Measurements from ENCODE around the gene JARID2. TPM values are rescaled to one million over a fixed set of nuclear protein-coding genes. Genes with fewer than 3 reads are reported as not detected.
"Not testable (repeated sequence)": the region's sequence is repeated elsewhere in the genome, so short reads cannot be mapped to it uniquely, and the experiment has no call there.

Gene JARID2
- total and polyA plus RNA-seq, 10 of the 15 experiments (the other 5 are each of a cell fraction or from before 2014, with no cell fraction given): 4.2 to 21.6 (median 11.7) TPM

- FAIRE-seq (no peak), DNase-seq (ENCODE audit: low read depth, low spot score) (no peak), ATAC-seq (no peak)
- RAD21 ChIA-PET (ENCODE audit: unreplicated experiment): no interaction called here
- WGBS (ENCODE audit: insufficient coverage, insufficient replicate concordance, low lambda C conversion rate, missing lambda C conversion rate): 93% methylated on average over 9 of the region's 9 CpGs
- H3K36me3 ChIP-seq (ENCODE audit: control insufficient read depth in 2 of 2, insufficient read depth in 2 of 2, low read length in 1 of 2): no peaks in the 10 kb centered on the region; a peak in 1 of 4 replicates
- intact Hi-C loops (cut with micrococcal nuclease; ENCODE audit: unreplicated experiment) (no loop called here), in situ Hi-C loops (cut with MboI) (no loop called here)
- H3K9me3 ChIP-seq (replicated peaks; ENCODE audit: control insufficient read depth, insufficient read depth, low read length): peaks cover 3% of the 10 kb centered on the region; the same call in 2 of the 3 replicates
- no peaks in the 10 kb centered on the region for H3K79me2 ChIP-seq (ENCODE audit: control insufficient read depth, insufficient read depth, low read length)
- no TSS peak for BruUV-seq (replicated peaks)
- SMC1A ChIA-PET (ENCODE audit: uncharacterized antibody, unreplicated experiment): interaction anchor here (1.3 kb wide), 1 partner anchor 25 kb away, joined by 3 read pairs; no protein-coding TSS in a partner anchor
- no peak overlapping the region for H2AFZ ChIP-seq (ENCODE audit: control insufficient read depth, low read depth, low read length)
- H3K4me3 ChIP-seq: no peak overlapping the region
- no peak overlapping the region for H3K9ac ChIP-seq (ENCODE audit: control insufficient read depth, insufficient read depth, low read length)
- H3K27me3 ChIP-seq (replicated peaks in 1 of 2; ENCODE audit: control insufficient read depth in 2 of 2, insufficient read depth in 2 of 2, low read length in 1 of 2): no peaks in the 10 kb centered on the region
- H3K4me2 ChIP-seq (ENCODE audit: control insufficient read depth, insufficient read depth): no peak overlapping the region
- TF ChIP-seq NR2F1 (conservative IDR thresholded peaks at IDR 0.05): no peak
- CTCF ChIA-PET: interaction anchor here (0.7 to 1.0 kb wide), 2 partner anchors 19 to 48 kb away, joined by 3 to 4 read pairs; no protein-coding TSS in a partner anchor
- no peak overlapping the region for H3K27ac ChIP-seq (ENCODE audit: control insufficient read depth, insufficient read depth)
- POLR2A ChIA-PET: no interaction called here
- H3K4me1 ChIP-seq (ENCODE audit: control insufficient read depth, insufficient read depth, low read length): no peaks in the 10 kb centered on the region
- no peaks in the 10 kb centered on the region for H4K20me1 ChIP-seq (ENCODE audit: control insufficient read depth, insufficient read depth)
Measured at GRCh38 chr6:15538766-15539495, 293.1 kb downstream of the JARID2 start.

GRCh38 chr6:15539722-15540270, 293.9 kb downstream of the JARID2 start:
- BruUV-seq (replicated peaks): no TSS peak
- no peak overlapping the region for H3K4me2 ChIP-seq (ENCODE audit: control insufficient read depth, insufficient read depth)
- ATAC-seq (no peak), FAIRE-seq (no peak), DNase-seq (ENCODE audit: low read depth, low spot score) (no peak)
- ChIA-PET RAD21 (ENCODE audit: unreplicated experiment) (no interaction called here), CTCF (interaction anchor here (0.7 to 1.6 kb wide), 2 partner anchors 20 to 84 kb away, joined by 4 to 6 read pairs; no protein-coding TSS in a partner anchor), POLR2A (no interaction called here), SMC1A (ENCODE audit: uncharacterized antibody, unreplicated experiment) (interaction anchor here (1.2 to 2.4 kb wide), 5 partner anchors 9 to 702 kb away, joined by 3 to 10 read pairs (median 3); no protein-coding TSS in a partner anchor)
- H3K27me3 ChIP-seq (replicated peaks in 1 of 2; ENCODE audit: control insufficient read depth in 2 of 2, insufficient read depth in 2 of 2, low read length in 1 of 2): no peaks in the 10 kb centered on the region
- no peaks in the 10 kb centered on the region for H3K4me1 ChIP-seq (ENCODE audit: control insufficient read depth, insufficient read depth, low read length)
- TF ChIP-seq EGR1 (IDR thresholded peaks at IDR 0.05; ENCODE audit: borderline replicate concordance in 1 of 2, low read depth in 2 of 2, low read length in 2 of 2): no peak
- TF ChIP-seq IKZF2 (IDR thresholded peaks at IDR 0.05): no peak
- TF ChIP-seq JUND (IDR thresholded peaks at IDR 0.05; ENCODE audit: low read depth, low read length): no peak
- TF ChIP-seq PBX3 (IDR thresholded peaks at IDR 0.05; ENCODE audit: insufficient replicate concordance, low read depth, low read length): no peak
- no peak for TF ChIP-seq CBX3 (IDR thresholded peaks at IDR 0.05; ENCODE audit: borderline replicate concordance, low read depth)
- H3K79me2 ChIP-seq (ENCODE audit: control insufficient read depth, insufficient read depth, low read length): no peaks in the 10 kb centered on the region
- no peak overlapping the region for H3K4me3 ChIP-seq
- peaks cover 10% of the 10 kb centered on the region for H3K9me3 ChIP-seq (replicated peaks; ENCODE audit: control insufficient read depth, insufficient read depth, low read length)
- WGBS (ENCODE audit: insufficient coverage, insufficient replicate concordance, low lambda C conversion rate, missing lambda C conversion rate): 95% methylated on average over 7 of the region's 7 CpGs
- no peak overlapping the region for H2AFZ ChIP-seq (ENCODE audit: control insufficient read depth, low read depth, low read length)
- intact Hi-C loops (cut with micrococcal nuclease; ENCODE audit: unreplicated experiment): no loop called here
- no peaks in the 10 kb centered on the region; a peak in 1 of 4 replicates for H3K36me3 ChIP-seq (ENCODE audit: control insufficient read depth in 2 of 2, insufficient read depth in 2 of 2, low read length in 1 of 2)
- H3K9ac ChIP-seq (ENCODE audit: control insufficient read depth, insufficient read depth, low read length): no peak overlapping the region
- in situ Hi-C loops (cut with MboI): no loop called here
- H4K20me1 ChIP-seq (ENCODE audit: control insufficient read depth, insufficient read depth): no peaks in the 10 kb centered on the region
- no peak overlapping the region for H3K27ac ChIP-seq (ENCODE audit: control insufficient read depth, insufficient read depth)

- H3K79me2 ChIP-seq (ENCODE audit: control insufficient read depth, insufficient read depth, low read length); H3K36me3 ChIP-seq (ENCODE audit: control insufficient read depth in 2 of 2, insufficient read depth in 2 of 2, low read length in 1 of 2); H3K9me3 ChIP-seq (replicated peaks; ENCODE audit: control insufficient read depth, insufficient read depth, low read length); H3K27ac ChIP-seq (ENCODE audit: control insufficient read depth, insufficient read depth); H3K4me2 ChIP-seq (ENCODE audit: control insufficient read depth, insufficient read depth); H2AFZ ChIP-seq (ENCODE audit: control insufficient read depth, low read depth, low read length); H3K4me1 ChIP-seq (ENCODE audit: control insufficient read depth, insufficient read depth, low read length); H3K4me3 ChIP-seq; H3K9ac ChIP-seq (ENCODE audit: control insufficient read depth, insufficient read depth, low read length); DNase-seq (ENCODE audit: low read depth, low spot score); BruUV-seq (replicated peaks); in situ Hi-C loops (cut with MboI); H4K20me1 ChIP-seq (ENCODE audit: control insufficient read depth, insufficient read depth); intact Hi-C loops (cut with micrococcal nuclease; ENCODE audit: unreplicated experiment); ATAC-seq; H3K27me3 ChIP-seq (replicated peaks in 1 of 2; ENCODE audit: control insufficient read depth in 2 of 2, insufficient read depth in 2 of 2, low read length in 1 of 2); FAIRE-seq; POLR2A ChIA-PET: not testable (repeated sequence)
- CTCF ChIA-PET: interaction anchor here (1.6 to 2.9 kb wide), 2 partner anchors 79 to 82 kb away, joined by 3 to 6 read pairs; no protein-coding TSS in a partner anchor
- SMC1A ChIA-PET (ENCODE audit: uncharacterized antibody, unreplicated experiment): interaction anchor here (0.6 to 2.1 kb wide), 3 partner anchors 16 to 78 kb away, joined by 3 to 10 read pairs (median 4); no protein-coding TSS in a partner anchor
- WGBS (ENCODE audit: insufficient coverage, insufficient replicate concordance, low lambda C conversion rate, missing lambda C conversion rate): 99% methylated on average over 5 of the region's 5 CpGs
- RAD21 ChIA-PET (ENCODE audit: unreplicated experiment): interaction anchor here (1.0 kb wide), 1 partner anchor 78 kb away, joined by 3 read pairs; no protein-coding TSS in a partner anchor
Measured at GRCh38 chr6:15543332-15543917, 297.6 kb downstream of the JARID2 start.
